Measurements from ENCODE around the gene TOLLIP. TPM values are rescaled to one million over a fixed set of nuclear protein-coding genes. Genes with fewer than 3 reads are reported as not detected.

Gene TOLLIP
- total RNA-seq, 1 donor from 2014 or later, result 58.4 TPM

DNA sequence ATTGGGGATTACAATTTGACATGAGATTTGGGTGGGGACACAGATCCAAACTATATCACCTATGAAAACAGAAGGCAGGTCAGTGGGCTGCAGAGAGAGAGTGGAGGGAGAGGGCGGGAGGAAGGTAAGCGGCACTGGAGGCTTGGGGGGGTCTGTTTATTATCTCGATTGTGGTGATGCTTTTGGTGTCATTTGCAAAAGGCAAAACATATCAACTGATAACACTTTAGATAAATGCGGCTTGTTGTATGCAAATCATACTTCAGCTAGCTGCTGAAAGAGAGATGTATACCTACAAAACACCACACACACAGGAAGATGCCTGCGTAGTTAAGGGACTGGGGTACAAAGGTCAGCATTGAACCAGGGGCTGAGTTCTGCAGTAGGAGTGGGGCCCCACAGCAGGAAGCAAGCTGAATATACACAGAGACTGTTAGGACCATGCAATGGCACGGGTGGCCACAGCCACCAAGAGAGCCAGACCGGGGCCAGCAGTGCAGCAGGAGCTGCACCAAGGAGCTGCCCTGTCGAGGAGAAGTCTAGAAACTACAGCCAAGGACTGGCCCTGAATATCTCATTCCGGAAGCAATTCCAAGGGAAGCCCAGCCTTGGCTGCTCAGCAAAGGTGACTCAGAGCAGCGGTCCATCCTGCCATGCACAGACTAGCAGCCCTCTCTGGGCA is 23.8 kb upstream of the TOLLIP start:
- H3K36me3 Mint-ChIP-seq (ENCODE audit: low read depth), result no peaks in the 10 kb centered on the region
- no peak for DNase-seq (ENCODE audit: low spot score)
- peaks cover 11% of the 10 kb centered on the region for H3K27me3 Mint-ChIP-seq (ENCODE audit: low read depth)
- TF ChIP-seq CTCF (IDR thresholded peaks at IDR 0.05), result no peak
- no peak overlapping the region for H3K4me3 Mint-ChIP-seq (ENCODE audit: unreplicated experiment)
- H3K4me1 Mint-ChIP-seq (ENCODE audit: low read depth), result peaks cover 12% of the 10 kb centered on the region
- H3K27ac Mint-ChIP-seq (ENCODE audit: unreplicated experiment), result no peak overlapping the region
- H3K9me3 Mint-ChIP-seq (ENCODE audit: low read depth), result peaks cover 12% of the 10 kb centered on the region

GRCh38 chr11:1330473-1330872 is 21.0 kb upstream of the TOLLIP start:
- peaks cover 3% of the 10 kb centered on the region for H3K4me1 Mint-ChIP-seq (ENCODE audit: low read depth)
- peaks cover 30% of the 10 kb centered on the region for H3K9me3 Mint-ChIP-seq (ENCODE audit: low read depth)
- no peak overlapping the region for H3K4me3 Mint-ChIP-seq (ENCODE audit: unreplicated experiment)
- peaks cover 4% of the 10 kb centered on the region for H3K36me3 Mint-ChIP-seq (ENCODE audit: low read depth)
- H3K27ac Mint-ChIP-seq (ENCODE audit: unreplicated experiment), result no peak overlapping the region
- TF ChIP-seq CTCF (IDR thresholded peaks at IDR 0.05), result no peak
- no peak for DNase-seq (ENCODE audit: low spot score)
- peaks cover 14% of the 10 kb centered on the region for H3K27me3 Mint-ChIP-seq (ENCODE audit: low read depth)

- Mint-ChIP-seq H3K4me3 (ENCODE audit: unreplicated experiment) (no peak overlapping the region), H3K36me3 (ENCODE audit: low read depth) (peaks cover 7% of the 10 kb centered on the region), H3K27ac (ENCODE audit: unreplicated experiment) (no peak overlapping the region)
These were observed 17.6 kb upstream of the TOLLIP start for GRCh38 chr11:1327064-1327460.

DNA sequence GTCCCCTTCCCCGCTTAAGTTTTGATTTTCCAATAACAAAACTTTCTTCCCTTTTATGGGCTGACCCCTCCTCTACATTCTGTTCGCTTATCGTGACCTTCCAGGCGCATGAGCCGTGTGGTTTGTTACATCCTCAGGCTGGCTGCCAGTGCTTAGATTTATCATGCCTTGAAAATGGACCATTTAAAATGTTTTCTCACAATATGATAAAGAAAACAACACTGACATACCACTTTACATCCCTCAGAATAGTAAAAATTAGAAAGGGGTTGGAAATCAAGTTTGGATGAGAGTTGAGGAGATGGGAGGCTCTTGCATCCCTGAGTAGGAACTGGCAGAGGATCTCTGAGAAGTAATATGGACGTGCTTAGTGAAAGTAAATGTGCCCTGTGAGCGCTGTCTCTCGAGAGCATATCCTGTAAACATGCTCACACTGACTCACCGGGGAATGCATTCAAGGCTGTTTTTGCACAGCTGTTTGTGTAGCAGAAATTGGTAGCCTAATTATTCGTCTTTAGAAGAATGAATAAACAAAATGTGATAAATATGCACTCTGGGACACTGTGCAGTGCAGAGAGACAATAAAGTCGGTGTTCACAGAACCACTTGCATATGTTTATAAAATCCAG is 17.1 kb upstream of the TOLLIP start:
- Mint-ChIP-seq H3K36me3 (ENCODE audit: low read depth) (peaks cover 7% of the 10 kb centered on the region), H3K27ac (ENCODE audit: unreplicated experiment) (no peak overlapping the region), H3K27me3 (ENCODE audit: low read depth) (peaks cover 29% of the 10 kb centered on the region), H3K4me1 (ENCODE audit: low read depth) (no peaks in the 10 kb centered on the region), H3K4me3 (ENCODE audit: unreplicated experiment) (no peak overlapping the region), H3K9me3 (ENCODE audit: low read depth) (peaks cover 24% of the 10 kb centered on the region)
- DNase-seq (ENCODE audit: low spot score), result no peak
- no peak for TF ChIP-seq CTCF (IDR thresholded peaks at IDR 0.05)

More at GRCh38 chr11:1327064-1327460, 17.6 kb upstream of the TOLLIP start:
- Mint-ChIP-seq H3K27me3 (ENCODE audit: low read depth) (peaks cover 31% of the 10 kb centered on the region), H3K9me3 (ENCODE audit: low read depth) (peaks cover 24% of the 10 kb centered on the region), H3K4me1 (ENCODE audit: low read depth) (no peaks in the 10 kb centered on the region)
- no peak for TF ChIP-seq CTCF (IDR thresholded peaks at IDR 0.05)
- no peak for DNase-seq (ENCODE audit: low spot score)

GRCh38 chr11:1323774-1324173 is 14.3 kb upstream of the TOLLIP start:
- no peak overlapping the region for H3K4me3 Mint-ChIP-seq (ENCODE audit: unreplicated experiment)
- no peaks in the 10 kb centered on the region for H3K4me1 Mint-ChIP-seq (ENCODE audit: low read depth)

More at GRCh38 chr11:1323774-1324173, 14.3 kb upstream of the TOLLIP start:
- no peak for DNase-seq (ENCODE audit: low spot score)
- Mint-ChIP-seq H3K36me3 (ENCODE audit: low read depth) (peaks cover 10% of the 10 kb centered on the region), H3K27ac (ENCODE audit: unreplicated experiment) (no peak overlapping the region), H3K9me3 (ENCODE audit: low read depth) (peaks cover 27% of the 10 kb centered on the region), H3K27me3 (ENCODE audit: low read depth) (peaks cover 29% of the 10 kb centered on the region)
- TF ChIP-seq CTCF (IDR thresholded peaks at IDR 0.05), result no peak
